Measurements from ENCODE around the gene UNC79.

UNC79 gene

GRCh38 chr14:93725002-93725582, 294.4 kb downstream of the UNC79 start:
- TF ChIP-seq CTCF (IDR thresholded peaks at IDR 0.05; ENCODE audit: low read depth, low read length, missing control alignments) = no peak
- DNase-seq (ENCODE audit: extremely low read depth, low read depth) = no peak

GRCh38 chr14:93725993-93726392, 295.3 kb downstream of the UNC79 start:
- DNase-seq (ENCODE audit: extremely low read depth, low read depth) = no peak
- H3K4me3 ChIP-seq (replicated peaks; ENCODE audit: low read depth, low read length) = no peak overlapping the region
- no peak for TF ChIP-seq CTCF (IDR thresholded peaks at IDR 0.05; ENCODE audit: low read depth, low read length, missing control alignments)

More at GRCh38 chr14:93725002-93725582, 294.4 kb downstream of the UNC79 start:
- H3K4me3 ChIP-seq (replicated peaks; ENCODE audit: low read depth, low read length) = no peak overlapping the region

- no peak for TF ChIP-seq CTCF (IDR thresholded peaks at IDR 0.05; ENCODE audit: low read depth, low read length, missing control alignments)
- DNase-seq (ENCODE audit: extremely low read depth, low read depth) = no peak
- H3K4me3 ChIP-seq (replicated peaks; ENCODE audit: low read depth, low read length) = no peak overlapping the region
Observed at GRCh38 chr14:93727039-93727740, 296.5 kb downstream of the UNC79 start.

GRCh38 chr14:93727917-93728650, 297.3 kb downstream of the UNC79 start:
- no peak for TF ChIP-seq CTCF (IDR thresholded peaks at IDR 0.05; ENCODE audit: low read depth, low read length, missing control alignments)
- no peak overlapping the region for H3K4me3 ChIP-seq (replicated peaks; ENCODE audit: low read depth, low read length)
- no peak for DNase-seq (ENCODE audit: extremely low read depth, low read depth)

- H3K4me3 ChIP-seq (replicated peaks; ENCODE audit: low read depth, low read length) = no peak overlapping the region
- TF ChIP-seq CTCF (IDR thresholded peaks at IDR 0.05; ENCODE audit: low read depth, low read length, missing control alignments) = no peak
- no peak for DNase-seq (ENCODE audit: extremely low read depth, low read depth)
Observed at GRCh38 chr14:93728651-93729016, 297.9 kb downstream of the UNC79 start.

- no peak for DNase-seq (ENCODE audit: extremely low read depth, low read depth)
- H3K4me3 ChIP-seq (replicated peaks; ENCODE audit: low read depth, low read length) = no peak overlapping the region
- TF ChIP-seq CTCF (IDR thresholded peaks at IDR 0.05; ENCODE audit: low read depth, low read length, missing control alignments) = no peak
Observed at GRCh38 chr14:93729993-93730392, 299.3 kb downstream of the UNC79 start.
